GM12878 (cell line): ENCODE data around the gene ACAP2. TPM values are rescaled to one million over a fixed set of nuclear protein-coding genes. Genes with fewer than 3 reads are reported as not detected.
"Not testable (repeated sequence)": the region's sequence is repeated elsewhere in the genome, so short reads cannot be mapped to it uniquely, and the experiment has no call there.

Source experiments
- ATAC-seq: fragments of 200-7000 bp; cut with Tn5 transposase; 3 replicates; pipeline ENCODE4 v1.9.1; 2020; ENCODE audit warnings: mild to moderate bottlenecking, moderate library complexity
- BruUV-seq: library from RNA; stranded (reverse); fragments of 400-500 nt; replicated peaks from 2 replicates; lab custom pipeline; 2021; lab: Mats Ljungman, UMichigan
- CTCF ChIA-PET: fragments of 300-600 bp; sonication (Branson Sonifier 250); formaldehyde crosslinking; extraction: SDS; loops from one replicate; lab custom pipeline; 2021; ENCODE audit warnings: inconsistent platforms; lab: Yijun Ruan, JAX
- POLR2A ChIA-PET: fragments of 350-600 bp; formaldehyde crosslinking; extraction: SDS; loops from one replicate; lab custom pipeline; 2021; ENCODE audit warnings: inconsistent platforms; lab: Charles Lee
- RAD21 ChIA-PET: fragments of 300-600 bp; sonication (Branson Sonifier 250); formaldehyde crosslinking; loops from one replicate; lab custom pipeline; 2023; ENCODE audit warnings: antibody characterized with exemption; ENCODE audit not compliant: unreplicated experiment; lab: Charles Lee
- SMC1A ChIA-PET: fragments of 300-600 bp; sonication (Branson Sonifier 250); formaldehyde crosslinking; loops from one replicate; lab custom pipeline; 2023; ENCODE audit not compliant: unreplicated experiment, uncharacterized antibody; lab: Charles Lee
- DNase-seq: peaks from one replicate; pipeline ENCODE4 v3.0.0-alpha.2; 2011; ENCODE audit warnings: low read depth, low spot score
- FAIRE-seq: peaks from 3 replicates; lab custom pipeline; 2011; peaks lifted over from hg19 to GRCh38; lab: Jason Lieb, UNC
- H2AFZ ChIP-seq: 2 replicates; pipeline ENCODE4 v1.6.0; 2011; ENCODE audit warnings: low read depth, low read length, control low read depth; ENCODE audit not compliant: control insufficient read depth
- H3K27ac ChIP-seq: 2 replicates; pipeline ENCODE4 v1.5.1; 2011; ENCODE audit warnings: control low read depth; ENCODE audit not compliant: control insufficient read depth, insufficient read depth
- H3K27me3 ChIP-seq, 2 experiments: replicated peaks in 1 of 2; 2 replicates each; pipeline versions ENCODE4 v1.6.0 to v1.6.1; 2011; ENCODE audit warnings: low read length in 1 of 2; ENCODE audit not compliant: control insufficient read depth in 2 of 2, insufficient read depth in 2 of 2
- H3K36me3 ChIP-seq, 2 experiments: 2 replicates each; pipeline ENCODE4 v1.5.1; 2011; ENCODE audit warnings: low read length in 1 of 2; ENCODE audit not compliant: control insufficient read depth in 2 of 2, insufficient read depth in 2 of 2
- H3K4me1 ChIP-seq: 2 replicates; pipeline ENCODE4 v1.6.1; 2011; ENCODE audit warnings: mild to moderate bottlenecking, low read length, moderate library complexity, mixed read lengths; ENCODE audit not compliant: control insufficient read depth, insufficient read depth
- H3K4me2 ChIP-seq: 2 replicates; pipeline ENCODE4 v1.6.0; 2011; ENCODE audit warnings: control low read depth; ENCODE audit not compliant: control insufficient read depth, insufficient read depth
- H3K4me3 ChIP-seq: fragments of 200-600 bp; sonication (generic); 2 replicates; pipeline ENCODE4 v1.5.1; 2016
- H3K79me2 ChIP-seq: 2 replicates; pipeline ENCODE4 v1.6.0; 2011; ENCODE audit warnings: low read length; ENCODE audit not compliant: control insufficient read depth, insufficient read depth
- H3K9ac ChIP-seq: 2 replicates; pipeline ENCODE4 v1.8.0; 2011; ENCODE audit warnings: low read length, control low read depth, mixed read lengths; ENCODE audit not compliant: control insufficient read depth, insufficient read depth
- H3K9me3 ChIP-seq: replicated peaks from 3 replicates; pipeline ENCODE4 v1.5.1; 2011; ENCODE audit warnings: mild to moderate bottlenecking, low read length; ENCODE audit not compliant: control insufficient read depth, insufficient read depth
- H4K20me1 ChIP-seq: 2 replicates; pipeline ENCODE4 v1.6.0; 2011; ENCODE audit not compliant: control insufficient read depth, insufficient read depth
- FOXM1 ChIP-seq: IDR thresholded peaks from 2 replicates; pipeline ENCODE4 v1.6.1; 2012; ENCODE audit warnings: low read depth, mild to moderate bottlenecking, inconsistent platforms, low read length, moderate library complexity
- HDAC2 ChIP-seq: fragments of 200-600 bp; sonication (generic); IDR thresholded peaks from 2 replicates; pipeline ENCODE4 v1.6.1; 2017
- WGBS: methylation state at CpG from one replicate; pipeline ENCODE4 v1.1.6; 2016; ENCODE audit warnings: low lambda C conversion rate; ENCODE audit not compliant: insufficient replicate concordance, insufficient coverage; ENCODE audit errors: missing lambda C conversion rate; 5-methylcytosine and 5-hydroxymethylcytosine counted together
- in situ Hi-C: fragments of 300-500 bp; cut with MboI; formaldehyde crosslinking; loops from 9 replicates; pipeline ENCODE4 v1.14.3; 2018; ENCODE audit warnings: mixed read lengths
- intact Hi-C: fragments of 100-400 bp; cut with micrococcal nuclease; formaldehyde crosslinking; loops from one replicate; pipeline ENCODE4 v1.14.2; 2022; ENCODE audit not compliant: unreplicated experiment
- polyA plus RNA-seq, 11 experiments: library from polyadenylated mRNA; depleted of rRNA in 4 of 11; unstranded in 6 of 11; stranded (reverse) in 5 of 11; fragments of >200 nt; fragmentation: Nextera tagmentation in 4 of 11; fragmentation: Illumina TruSeq in 1 of 11; extraction: Ambion mirVana in 4 of 11; extraction: Trizol in 1 of 11; gene quantifications; 1 replicate in 1 of 11; 2 replicates in 10 of 11; pipeline versions ENCODE4 v1.2.1 to v1.2.3, GENCODE V29; 2011 to 2016; ENCODE audit warnings: inconsistent platforms in 2 of 11, missing spikeins in 2 of 11, low read depth in 1 of 11
- total RNA-seq, 4 experiments: library from RNA; depleted of rRNA in 3 of 4; stranded (reverse); fragments of >200 nt in 3 of 4; fragmentation: Illumina TruSeq in 1 of 4; extraction: Trizol in 1 of 4; gene quantifications; 2 replicates each; pipeline versions ENCODE4 v1.2.1 to v1.2.3, GENCODE V29; 2013 to 2021
- TF ChIP-seq, protein P1 (sequence below): fragments of 450-650 bp; formaldehyde crosslinking; IDR thresholded peaks from 2 replicates; pipeline ENCODE4 v1.4.0; 2022; ENCODE audit warnings: mild to moderate bottlenecking, moderate library complexity
- TF ChIP-seq, protein P2 (sequence below): fragments of 450-650 bp; IDR thresholded peaks from 2 replicates; pipeline ENCODE4 v1.6.1; 2017; ENCODE audit warnings: low read depth, mild to moderate bottlenecking, moderate library complexity

Gene ACAP2
- total and polyA plus RNA-seq, 10 of the 15 experiments (the other 5 are each of a cell fraction or from before 2014, with no cell fraction given), result 7.1 to 53.8 (median 35.7) TPM

DNA sequence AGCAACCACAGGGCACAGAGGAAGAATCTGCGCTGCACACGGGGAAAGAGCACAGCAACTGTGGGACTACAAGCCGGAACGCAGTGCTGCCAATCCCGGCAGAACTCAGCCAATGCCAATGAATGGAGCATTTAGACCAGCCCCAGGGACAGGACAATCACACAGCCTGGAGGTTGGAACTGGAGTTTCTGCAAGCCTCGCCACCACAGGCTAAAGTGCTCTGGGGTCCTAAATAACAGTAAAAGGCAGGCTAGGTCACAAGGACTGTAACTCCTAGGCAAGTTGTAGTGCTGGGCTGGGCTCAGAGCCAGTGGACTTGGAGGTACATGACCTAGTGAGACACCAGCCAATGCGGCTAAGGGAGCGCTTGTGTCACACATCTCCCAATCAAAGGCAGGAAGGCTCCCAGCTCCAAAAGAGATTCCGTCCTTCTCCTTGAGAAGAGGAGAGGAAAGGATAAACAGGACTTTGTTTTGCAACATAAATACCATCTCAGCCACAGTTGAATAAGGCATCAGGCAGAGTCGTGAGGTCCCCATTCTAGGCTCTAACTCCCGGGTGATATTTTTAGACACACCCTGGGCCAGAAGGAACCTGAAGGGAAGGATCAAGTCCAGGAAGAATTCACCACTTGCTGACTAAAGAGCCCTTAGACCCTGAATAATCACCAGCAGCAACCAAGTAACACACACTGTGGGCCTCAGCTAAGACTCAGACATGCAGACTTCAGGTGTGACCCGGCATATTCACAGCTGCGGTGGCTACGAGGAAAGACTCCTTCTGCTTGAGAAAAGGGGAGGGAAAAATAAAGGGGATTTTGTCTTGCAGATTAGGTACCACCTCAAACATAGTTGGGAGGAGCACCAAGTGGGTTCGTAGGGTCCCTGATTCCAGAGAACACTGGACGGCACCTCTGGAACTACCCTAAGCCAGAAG is 86.4 kb downstream of the ACAP2 start:
- FAIRE-seq (no peak), ATAC-seq (no peak), DNase-seq (no peak)
- Histone ChIP-seq H3K9ac (no peak overlapping the region), H2AFZ (no peak overlapping the region), H3K4me2 (no peak overlapping the region), H3K4me1 (0 out of 2 replicates have a peak, but pooled peaks cover 5% of the 10 kb centered on the region), H3K27me3 (no peaks in the 10 kb centered on the region), H3K36me3 (peaks cover 0 to 2% of the 10 kb centered on the region in 2 experiments; a peak in 2 of 4 replicates), H3K9me3 (peaks cover 2% of the 10 kb centered on the region; the same call in 2 of the 3 replicates), H4K20me1 (no peaks in the 10 kb centered on the region), H3K4me3 (no peak overlapping the region), H3K27ac (no peak overlapping the region), H3K79me2 (no peaks in the 10 kb centered on the region; the same call in none of the 2 replicates)
- in situ Hi-C loops, result no loop called here
- TF ChIP-seq HDAC2 (no peak), FOXM1 (no peak)
- TF ChIP-seq, protein P1, sequence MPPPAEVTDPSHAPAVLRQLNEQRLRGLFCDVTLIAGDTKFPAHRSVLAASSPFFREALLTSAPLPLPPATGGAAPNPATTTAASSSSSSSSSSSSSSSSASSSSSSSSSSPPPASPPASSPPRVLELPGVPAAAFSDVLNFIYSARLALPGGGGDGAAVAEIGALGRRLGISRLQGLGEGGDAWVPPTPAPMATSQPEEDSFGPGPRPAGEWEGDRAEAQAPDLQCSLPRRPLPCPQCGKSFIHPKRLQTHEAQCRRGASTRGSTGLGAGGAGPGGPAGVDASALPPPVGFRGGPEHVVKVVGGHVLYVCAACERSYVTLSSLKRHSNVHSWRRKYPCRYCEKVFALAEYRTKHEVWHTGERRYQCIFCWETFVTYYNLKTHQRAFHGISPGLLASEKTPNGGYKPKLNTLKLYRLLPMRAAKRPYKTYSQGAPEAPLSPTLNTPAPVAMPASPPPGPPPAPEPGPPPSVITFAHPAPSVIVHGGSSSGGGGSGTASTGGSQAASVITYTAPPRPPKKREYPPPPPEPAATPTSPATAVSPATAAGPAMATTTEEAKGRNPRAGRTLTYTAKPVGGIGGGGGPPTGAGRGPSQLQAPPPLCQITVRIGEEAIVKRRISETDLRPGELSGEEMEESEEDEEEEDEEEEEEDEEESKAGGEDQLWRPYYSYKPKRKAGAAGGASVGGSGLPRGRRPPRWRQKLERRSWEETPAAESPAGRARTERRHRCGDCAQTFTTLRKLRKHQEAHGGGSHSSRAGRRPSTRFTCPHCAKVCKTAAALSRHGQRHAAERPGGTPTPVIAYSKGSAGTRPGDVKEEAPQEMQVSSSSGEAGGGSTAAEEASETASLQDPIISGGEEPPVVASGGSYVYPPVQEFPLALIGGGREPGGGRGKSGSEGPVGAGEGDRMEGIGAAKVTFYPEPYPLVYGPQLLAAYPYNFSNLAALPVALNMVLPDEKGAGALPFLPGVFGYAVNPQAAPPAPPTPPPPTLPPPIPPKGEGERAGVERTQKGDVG (CRISPR knock-in tag), result no peak
- TF ChIP-seq, protein P2, sequence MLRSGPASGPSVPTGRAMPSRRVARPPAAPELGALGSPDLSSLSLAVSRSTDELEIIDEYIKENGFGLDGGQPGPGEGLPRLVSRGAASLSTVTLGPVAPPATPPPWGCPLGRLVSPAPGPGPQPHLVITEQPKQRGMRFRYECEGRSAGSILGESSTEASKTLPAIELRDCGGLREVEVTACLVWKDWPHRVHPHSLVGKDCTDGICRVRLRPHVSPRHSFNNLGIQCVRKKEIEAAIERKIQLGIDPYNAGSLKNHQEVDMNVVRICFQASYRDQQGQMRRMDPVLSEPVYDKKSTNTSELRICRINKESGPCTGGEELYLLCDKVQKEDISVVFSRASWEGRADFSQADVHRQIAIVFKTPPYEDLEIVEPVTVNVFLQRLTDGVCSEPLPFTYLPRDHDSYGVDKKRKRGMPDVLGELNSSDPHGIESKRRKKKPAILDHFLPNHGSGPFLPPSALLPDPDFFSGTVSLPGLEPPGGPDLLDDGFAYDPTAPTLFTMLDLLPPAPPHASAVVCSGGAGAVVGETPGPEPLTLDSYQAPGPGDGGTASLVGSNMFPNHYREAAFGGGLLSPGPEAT, result no peak
- RAD21 ChIA-PET, result no interaction called here
- CTCF ChIA-PET, result interaction anchor here (0.6 to 1.6 kb wide), 2 partner anchors 11 to 86 kb away, joined by 3 to 5 read pairs; partner anchors contain the start of gene XXYLT1
- intact Hi-C loops, result no loop called here
- POLR2A ChIA-PET, result no interaction called here
- WGBS, result 94% methylated on average over 16 of the region's 16 CpGs
- BruUV-seq, result no TSS peak
- SMC1A ChIA-PET, result interaction anchor here (0.7 kb wide), 1 partner anchor 89 kb away, joined by 3 read pairs; no protein-coding TSS in a partner anchor

DNA sequence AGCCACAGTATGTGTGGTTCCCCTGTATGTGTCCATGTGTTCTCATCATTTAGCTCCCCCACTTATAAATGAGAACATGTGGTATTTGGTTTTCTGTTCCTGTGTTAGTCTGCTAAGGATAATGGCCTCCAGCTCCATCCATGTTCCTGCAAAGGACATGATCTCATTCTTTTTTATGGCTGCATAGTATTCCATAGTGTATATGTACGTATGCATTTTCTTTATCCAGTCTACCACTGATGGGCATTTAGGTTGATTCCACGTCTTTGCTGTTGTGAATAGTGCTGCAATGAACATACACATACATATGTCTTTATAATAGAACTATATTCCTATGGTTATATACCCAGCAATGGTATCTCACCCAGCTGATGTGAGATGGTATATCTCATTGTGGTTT is 88.8 kb downstream of the ACAP2 start:
- RAD21 ChIA-PET, H2AFZ ChIP-seq, intact Hi-C loops, FAIRE-seq, H3K4me3 ChIP-seq, H3K27me3 ChIP-seq, DNase-seq, in situ Hi-C loops, H3K9ac ChIP-seq, H3K9me3 ChIP-seq, H3K36me3 ChIP-seq, H3K4me1 ChIP-seq, H4K20me1 ChIP-seq, H3K79me2 ChIP-seq, H3K4me2 ChIP-seq, CTCF ChIA-PET, H3K27ac ChIP-seq, POLR2A ChIA-PET, ATAC-seq: not testable (repeated sequence)
- BruUV-seq, result TSS peak; percentile 30
- 50% methylated on average over 2 of the region's 2 CpGs for whole genome bisulfite sequencing
- SMC1A ChIA-PET, result interaction anchor here (1.0 kb wide), 1 partner anchor 27 kb away, joined by 3 read pairs; no protein-coding TSS in a partner anchor
